SK-N-SH treated with all-trans-retinoic acid at 6 μM for 48 hours (cell line): ENCODE data around the gene SMAD5.
A peak's percentile ranks its signal among the peaks of the same experiment; 100 is the strongest.

ENCODE experiments used
- ATAC-seq: fragments of 200-7000 bp; cut with Tn5 transposase; 3 replicates; pipeline ENCODE4 v1.9.1; 2020; ENCODE audit warnings: mild to moderate bottlenecking, moderate library complexity
- ARNTL ChIP-seq: fragments of 450-650 bp; formaldehyde crosslinking; IDR thresholded peaks from 2 replicates; pipeline ENCODE4 v1.5.0; 2020; ENCODE audit warnings: low read depth, mild to moderate bottlenecking, moderate library complexity, borderline replicate concordance
- BACH2 ChIP-seq: fragments of 250-450 bp; sonication (Bioruptor Pico); IDR thresholded peaks from 2 replicates; pipeline ENCODE4 v1.9.0; 2021; ENCODE audit warnings: mild to moderate bottlenecking, borderline replicate concordance
- CREB5 ChIP-seq: fragments of 250-450 bp; sonication (Bioruptor Pico); IDR thresholded peaks from 2 replicates; pipeline ENCODE4 v1.5.1; 2020; ENCODE audit warnings: low read depth, mild to moderate bottlenecking, moderate library complexity
- CSDC2 ChIP-seq: fragments of 250-450 bp; sonication (Bioruptor Pico); IDR thresholded peaks from 2 replicates; pipeline ENCODE4 v1.5.0; 2020; ENCODE audit warnings: mild to moderate bottlenecking, moderate library complexity
- CSRNP3 ChIP-seq: fragments of 250-450 bp; sonication (Bioruptor Pico); IDR thresholded peaks from 2 replicates; pipeline ENCODE4 v1.5.1; 2021; ENCODE audit warnings: mild to moderate bottlenecking, moderate library complexity
- ESRRG ChIP-seq: fragments of 250-450 bp; sonication (Bioruptor Pico); IDR thresholded peaks from 2 replicates; pipeline ENCODE4 v1.6.1; 2021; ENCODE audit warnings: mild to moderate bottlenecking
- ISL1 ChIP-seq: fragments of 250-450 bp; sonication (Bioruptor Pico); IDR thresholded peaks from 2 replicates; pipeline ENCODE4 v2.1.2; 2022; ENCODE audit warnings: mild to moderate bottlenecking, moderate library complexity
- OSR1 ChIP-seq: fragments of 250-450 bp; sonication (Bioruptor Pico); IDR thresholded peaks from 2 replicates; pipeline ENCODE4 v1.8.0; 2022; ENCODE audit warnings: moderate library complexity, mild to moderate bottlenecking, inconsistent platforms
- PATZ1 ChIP-seq: fragments of 250-450 bp; sonication (Bioruptor Pico); IDR thresholded peaks from 2 replicates; pipeline ENCODE4 v1.8.0; 2020; ENCODE audit warnings: mild to moderate bottlenecking, moderate library complexity, borderline replicate concordance
- PPARA ChIP-seq: fragments of 250-450 bp; sonication (Bioruptor Pico); IDR thresholded peaks from 2 replicates; pipeline ENCODE4 v1.5.0; 2020; ENCODE audit warnings: mild to moderate bottlenecking, borderline replicate concordance
- RARB ChIP-seq: fragments of 250-450 bp; sonication (Bioruptor Pico); IDR thresholded peaks from 2 replicates; pipeline ENCODE4 v1.8.0; 2021; ENCODE audit warnings: mild to moderate bottlenecking, moderate library complexity
- SNAI2 ChIP-seq: fragments of 250-450 bp; sonication (Bioruptor Pico); IDR thresholded peaks from 2 replicates; pipeline ENCODE4 v1.5.0; 2020; ENCODE audit warnings: mild to moderate bottlenecking, moderate library complexity
- TOX ChIP-seq: fragments of 250-450 bp; sonication (Bioruptor Pico); IDR thresholded peaks from 2 replicates; pipeline ENCODE4 v1.8.0; 2021; ENCODE audit warnings: mild to moderate bottlenecking, moderate library complexity, borderline replicate concordance
- TSHZ2 ChIP-seq: fragments of 250-450 bp; sonication (Bioruptor Pico); IDR thresholded peaks from 2 replicates; pipeline ENCODE4 v1.5.0; 2020; ENCODE audit warnings: mild to moderate bottlenecking, moderate library complexity
- ZC3H10 ChIP-seq: fragments of 250-450 bp; sonication (Bioruptor Pico); IDR thresholded peaks from 2 replicates; pipeline ENCODE4 v1.5.1; 2021; ENCODE audit warnings: mild to moderate bottlenecking, moderate library complexity
- ZFP3 ChIP-seq: fragments of 250-450 bp; sonication (Bioruptor Pico); IDR thresholded peaks from 2 replicates; pipeline ENCODE4 v1.5.0; 2020; ENCODE audit warnings: mild to moderate bottlenecking, moderate library complexity
- ZFP30 ChIP-seq: fragments of 450-650 bp; formaldehyde crosslinking; IDR thresholded peaks from 2 replicates; pipeline ENCODE4 v1.5.0; 2022; ENCODE audit warnings: mild to moderate bottlenecking, moderate library complexity
- ZNF565 ChIP-seq: fragments of 450-650 bp; formaldehyde crosslinking; conservative IDR thresholded peaks from 2 replicates; pipeline ENCODE4 v1.5.0; 2020; ENCODE audit warnings: low read depth, mild to moderate bottlenecking, moderate library complexity
- ZNF8 ChIP-seq: fragments of 450-650 bp; formaldehyde crosslinking; IDR thresholded peaks from 2 replicates; pipeline ENCODE4 v1.5.0; 2020; ENCODE audit warnings: mild to moderate bottlenecking, moderate library complexity

The SMAD5 gene

GRCh38 chr5:136164226-136164625 is 31.6 kb downstream of the SMAD5 start:
- no peak for ATAC-seq
- no peak for TF ChIP-seq CSRNP3 (CRISPR knock-in tag)
- no peak for TF ChIP-seq ESRRG
- TF ChIP-seq OSR1 (CRISPR knock-in tag) = no peak
- no peak for TF ChIP-seq RARB (CRISPR knock-in tag)
- TF ChIP-seq CSDC2 (CRISPR knock-in tag) = no peak
- TF ChIP-seq, all 23 proteins: peak for 0

GRCh38 chr5:136166909-136167308 is 34.3 kb downstream of the SMAD5 start:
- ATAC-seq = no peak
- TF ChIP-seq CSDC2 (CRISPR knock-in tag) (no peak), ZC3H10 (CRISPR knock-in tag) (no peak), CREB5 (CRISPR knock-in tag) (no peak), ZFP30 (CRISPR knock-in tag) (no peak), ARNTL (no peak), SNAI2 (CRISPR knock-in tag) (no peak), ZNF565 (CRISPR knock-in tag) (no peak), TSHZ2 (CRISPR knock-in tag) (no peak), OSR1 (CRISPR knock-in tag) (no peak), ZNF8 (CRISPR knock-in tag) (no peak), ZFP3 (CRISPR knock-in tag) (no peak), BACH2 (CRISPR knock-in tag) (no peak), PATZ1 (no peak), TOX (CRISPR knock-in tag) (no peak)
- TF ChIP-seq, all 23 proteins: peak for 0

GRCh38 chr5:136169218-136169617 is 36.6 kb downstream of the SMAD5 start:
- ATAC-seq = no peak
- TF ChIP-seq PPARA (CRISPR knock-in tag) (no peak), ZC3H10 (CRISPR knock-in tag) (no peak)

- ATAC-seq = peak; percentile 95
- TF ChIP-seq CREB5 (CRISPR knock-in tag) (no peak), OSR1 (CRISPR knock-in tag) (no peak), TOX (CRISPR knock-in tag) (no peak), ISL1 (CRISPR knock-in tag) (no peak)
Observed at GRCh38 chr5:136174021-136174659, 41.5 kb downstream of the SMAD5 start.
